ENCODE results near the gene DAB2. TPM values are rescaled to one million over a fixed set of nuclear protein-coding genes. Genes with fewer than 3 reads are reported as not detected.

Gene DAB2
- total RNA-seq, 1 experiment from 2014 or later: 5.5 TPM

DNA sequence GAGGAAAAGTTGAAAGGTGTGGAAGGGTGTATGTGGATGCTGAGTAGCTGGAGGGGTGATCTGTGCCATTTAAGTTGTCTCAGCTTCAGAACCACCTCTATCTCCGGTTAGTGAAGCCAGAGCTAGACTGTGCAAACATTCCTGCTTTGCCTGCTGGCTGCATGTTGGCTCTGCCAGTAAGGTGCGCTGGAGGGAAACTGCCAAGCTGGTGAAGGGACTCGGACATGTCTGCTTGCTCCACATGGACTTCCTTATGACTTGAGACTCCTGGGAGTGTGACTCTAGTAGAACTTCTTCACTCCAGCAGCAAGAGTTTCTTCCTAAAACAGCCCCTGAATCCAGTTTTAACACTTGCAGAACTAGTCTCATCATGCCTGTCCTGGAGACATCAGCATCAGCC is 27.9 kb downstream of the DAB2 start:
- POLR2A ChIA-PET: no interaction called here

More for the DNA sequence above, 27.9 kb downstream of the DAB2 start:
- TF ChIP-seq, protein P1, sequence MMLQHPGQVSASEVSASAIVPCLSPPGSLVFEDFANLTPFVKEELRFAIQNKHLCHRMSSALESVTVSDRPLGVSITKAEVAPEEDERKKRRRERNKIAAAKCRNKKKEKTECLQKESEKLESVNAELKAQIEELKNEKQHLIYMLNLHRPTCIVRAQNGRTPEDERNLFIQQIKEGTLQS (IDR thresholded peaks at IDR 0.05): no peak
- TF ChIP-seq POLR2AphosphoS5 (IDR thresholded peaks at IDR 0.05; ENCODE audit: low read depth, low read length) (no peak), ZFX (IDR thresholded peaks at IDR 0.05) (no peak), EGR1 (IDR thresholded peaks at IDR 0.05; ENCODE audit: low read depth) (no peak), JUND (IDR thresholded peaks at IDR 0.05) (no peak), TCF7L2 (IDR thresholded peaks at IDR 0.05; ENCODE audit: borderline replicate concordance, extremely low read depth, insufficient read depth, insufficient read length) (no peak), SP1 (IDR thresholded peaks at IDR 0.05; ENCODE audit: low read depth) (no peak), SRF (IDR thresholded peaks at IDR 0.05; ENCODE audit: low read depth) (no peak), POLR2A (IDR thresholded peaks at IDR 0.05; ENCODE audit: borderline replicate concordance, extremely low read depth, insufficient read depth, insufficient read length) (no peak), EZH2phosphoT487 (IDR thresholded peaks at IDR 0.05; ENCODE audit: borderline replicate concordance) (no peak), YY1 (IDR thresholded peaks at IDR 0.05; ENCODE audit: extremely low read depth, insufficient replicate concordance, low read depth, low read length) (no peak)
- TF ChIP-seq, protein P2, sequence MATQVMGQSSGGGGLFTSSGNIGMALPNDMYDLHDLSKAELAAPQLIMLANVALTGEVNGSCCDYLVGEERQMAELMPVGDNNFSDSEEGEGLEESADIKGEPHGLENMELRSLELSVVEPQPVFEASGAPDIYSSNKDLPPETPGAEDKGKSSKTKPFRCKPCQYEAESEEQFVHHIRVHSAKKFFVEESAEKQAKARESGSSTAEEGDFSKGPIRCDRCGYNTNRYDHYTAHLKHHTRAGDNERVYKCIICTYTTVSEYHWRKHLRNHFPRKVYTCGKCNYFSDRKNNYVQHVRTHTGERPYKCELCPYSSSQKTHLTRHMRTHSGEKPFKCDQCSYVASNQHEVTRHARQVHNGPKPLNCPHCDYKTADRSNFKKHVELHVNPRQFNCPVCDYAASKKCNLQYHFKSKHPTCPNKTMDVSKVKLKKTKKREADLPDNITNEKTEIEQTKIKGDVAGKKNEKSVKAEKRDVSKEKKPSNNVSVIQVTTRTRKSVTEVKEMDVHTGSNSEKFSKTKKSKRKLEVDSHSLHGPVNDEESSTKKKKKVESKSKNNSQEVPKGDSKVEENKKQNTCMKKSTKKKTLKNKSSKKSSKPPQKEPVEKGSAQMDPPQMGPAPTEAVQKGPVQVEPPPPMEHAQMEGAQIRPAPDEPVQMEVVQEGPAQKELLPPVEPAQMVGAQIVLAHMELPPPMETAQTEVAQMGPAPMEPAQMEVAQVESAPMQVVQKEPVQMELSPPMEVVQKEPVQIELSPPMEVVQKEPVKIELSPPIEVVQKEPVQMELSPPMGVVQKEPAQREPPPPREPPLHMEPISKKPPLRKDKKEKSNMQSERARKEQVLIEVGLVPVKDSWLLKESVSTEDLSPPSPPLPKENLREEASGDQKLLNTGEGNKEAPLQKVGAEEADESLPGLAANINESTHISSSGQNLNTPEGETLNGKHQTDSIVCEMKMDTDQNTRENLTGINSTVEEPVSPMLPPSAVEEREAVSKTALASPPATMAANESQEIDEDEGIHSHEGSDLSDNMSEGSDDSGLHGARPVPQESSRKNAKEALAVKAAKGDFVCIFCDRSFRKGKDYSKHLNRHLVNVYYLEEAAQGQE (IDR thresholded peaks at IDR 0.05; ENCODE audit: low read depth): no peak
- Histone ChIP-seq H3K4me3 (replicated peaks in 1 of 2; ENCODE audit: low read depth in 1 of 2, low read length in 2 of 2) (no peak overlapping the region), H2AFZ (ENCODE audit: low read depth, low read length, poor library complexity, severe bottlenecking) (no peak overlapping the region), H3K27me3 (ENCODE audit: insufficient read depth, low read length) (no peaks in the 10 kb centered on the region), H4K20me1 (ENCODE audit: insufficient read depth) (no peaks in the 10 kb centered on the region), H3K79me2 (ENCODE audit: insufficient read depth, low read length) (no peaks in the 10 kb centered on the region), H3K9me3 (ENCODE audit: control insufficient read depth in 1 of 2, insufficient read depth in 1 of 2, low read depth in 1 of 2, low read length in 2 of 2) (no peaks in the 10 kb centered on the region), H3K4me2 (ENCODE audit: low read length) (no peak overlapping the region), H3K4me1 (ENCODE audit: control insufficient read depth in 1 of 2, insufficient read depth in 2 of 2, low read length in 2 of 2) (peaks cover 6 to 10% of the 10 kb centered on the region in 2 experiments; a peak in 2 of 4 replicates), H3K36me3 (ENCODE audit: control insufficient read depth in 1 of 2, insufficient read depth in 2 of 2, low read length in 2 of 2) (no peaks in the 10 kb centered on the region), H3K27ac (ENCODE audit: low read depth, low read length) (no peak overlapping the region), H3K9ac (ENCODE audit: low read length) (no peak overlapping the region), H3K9me2 (ENCODE audit: insufficient read depth) (no peaks in the 10 kb centered on the region)
- intact Hi-C loops (cut with micrococcal nuclease): no loop called here
- ChIA-PET CTCF (no interaction called here), RAD21 (ENCODE audit: low non-redundant PET in 1 of 2, low total read pairs in 2 of 2, uncharacterized antibody in 2 of 2, unreplicated experiment in 2 of 2) (no interaction called here)
- BruUV-seq (replicated peaks): no TSS peak
- DNase-seq (ENCODE audit: low read depth, low spot score) (no peak), ATAC-seq (no peak)

All from HCT116 (cell line).